Esophagus squamous epithelium (tissue), 5 donors: ENCODE results near the gene PITX2. TPM values are rescaled to one million over a fixed set of nuclear protein-coding genes. Genes with fewer than 3 reads are reported as not detected.

Experiments used
- DNase-seq: peaks from one replicate; lab custom pipeline; 2025; lab: John Stamatoyannopoulos, UW
- H3K27ac ChIP-seq, 4 donors: fragments of 200-600 bp; sonication (generic); one replicate each; pipeline ENCODE4 v1.5.1; 2016 to 2019; ENCODE audit warnings: mild to moderate bottlenecking in 1 of 4
- H3K27me3 ChIP-seq, 4 donors: fragments of 200-600 bp; sonication (generic); 1 replicate in 3 of 4; 2 replicates in 1 of 4; pipeline versions ENCODE4 v1.5.1 to v1.6.0; 2017 to 2021; ENCODE audit warnings: antibody characterized with exemption in 1 of 4
- H3K36me3 ChIP-seq, 3 donors: fragments of 200-600 bp; sonication (generic); one replicate each; pipeline ENCODE4 v1.5.1; 2016 to 2019
- H3K4me1 ChIP-seq, 3 donors: fragments of 200-600 bp; sonication (generic); one replicate each; pipeline ENCODE4 v1.5.1; 2017 to 2019
- H3K4me3 ChIP-seq, 4 donors: fragments of 200-600 bp; sonication (generic); 1 replicate in 3 of 4; 2 replicates in 1 of 4; pipeline ENCODE4 v1.5.1; 2016 to 2019; ENCODE audit warnings: mild to moderate bottlenecking in 2 of 4, moderate library complexity in 1 of 4
- H3K9me3 ChIP-seq, 3 donors: fragments of 200-600 bp; sonication (generic); one replicate each; pipeline ENCODE4 v1.5.1; 2016 to 2019
- POLR2A ChIP-seq, 4 donors: fragments of 450-650 bp; IDR thresholded peaks; one replicate each; pipeline ENCODE4 v1.6.1; 2017; ENCODE audit warnings: antibody characterized with exemption in 4 of 4, mild to moderate bottlenecking in 4 of 4, moderate library complexity in 3 of 4
- WGBS, 2 donors: methylation state at CpG; one replicate each; pipeline ENCODE4 v1.1.5; 2018; 5-methylcytosine and 5-hydroxymethylcytosine counted together
- intact Hi-C: fragments of 100-400 bp; cut with DNase I; formaldehyde crosslinking; loops from one replicate; pipeline ENCODE4 v1.15.0; 2022
- total RNA-seq, 4 donors: library from RNA; depleted of rRNA; stranded (reverse); fragments of >200 nt; gene quantifications; one replicate each; pipeline ENCODE4 v1.1.0, GENCODE V29; 2016
- TF ChIP-seq, protein P1 (sequence below), 6 experiments: fragments of 450-650 bp in 4 of 6; fragments of 200-600 bp in 2 of 6; sonication (generic) in 2 of 6; IDR thresholded peaks; one replicate each; pipeline ENCODE4 v1.5.1; 2016 to 2019; ENCODE audit warnings: antibody characterized with exemption in 6 of 6, mild to moderate bottlenecking in 4 of 6, moderate library complexity in 4 of 6
- donor health status: DM: yes; HTN: yes; CAD: no.

The PITX2 gene
- total RNA-seq, 4 donors from 2014 or later: 0.66 to 4.8 (median 1.5) TPM; not detected in 1

DNA sequence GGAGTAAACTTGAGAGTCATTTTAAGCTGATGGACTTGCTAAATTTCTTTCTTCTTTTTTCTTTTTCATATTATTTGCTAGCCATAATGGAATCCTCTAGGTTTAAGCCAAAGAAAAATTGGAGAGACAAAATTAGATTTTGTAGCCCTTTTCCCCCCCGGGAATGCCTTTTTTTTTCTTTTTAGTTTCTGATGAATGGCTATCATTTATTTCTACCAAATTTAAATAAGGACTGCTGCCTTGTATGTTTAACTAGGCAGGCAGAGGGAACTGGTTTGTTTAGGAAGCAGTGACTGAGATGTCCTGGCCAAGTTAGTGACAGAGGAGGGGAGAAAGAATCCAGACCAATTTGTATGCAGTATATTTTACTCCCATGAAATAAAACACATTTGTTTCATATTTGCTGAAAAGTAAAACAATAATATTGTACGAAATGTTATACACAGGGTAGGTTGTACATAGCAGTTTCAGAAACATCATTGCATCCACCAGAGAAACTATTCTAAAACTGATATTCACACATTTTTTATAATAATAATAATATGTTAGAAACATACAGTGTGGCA, 5.7 kb downstream of the PITX2 start:
- Histone ChIP-seq H3K9me3 (peaks cover 0 to 8% (median 0%) of the 10 kb centered on the region in 3 donors), H3K27ac (peak overlapping the region in 1 of 4 donors; percentile 71), H3K4me1 (peaks cover 1 to 55% (median 4%) of the 10 kb centered on the region in 3 donors), H3K4me3 (no peak overlapping the region), H3K36me3 (no peaks in the 10 kb centered on the region), H3K27me3 (peaks cover 9 to 100% (median 37%) of the 10 kb centered on the region in 4 donors)
- DNase-seq: no peak
- intact Hi-C loops: no loop called here
- WGBS, 2 donors: 43 to 46% methylated on average over 2 of the region's 2 CpGs
- TF ChIP-seq, protein P1, sequence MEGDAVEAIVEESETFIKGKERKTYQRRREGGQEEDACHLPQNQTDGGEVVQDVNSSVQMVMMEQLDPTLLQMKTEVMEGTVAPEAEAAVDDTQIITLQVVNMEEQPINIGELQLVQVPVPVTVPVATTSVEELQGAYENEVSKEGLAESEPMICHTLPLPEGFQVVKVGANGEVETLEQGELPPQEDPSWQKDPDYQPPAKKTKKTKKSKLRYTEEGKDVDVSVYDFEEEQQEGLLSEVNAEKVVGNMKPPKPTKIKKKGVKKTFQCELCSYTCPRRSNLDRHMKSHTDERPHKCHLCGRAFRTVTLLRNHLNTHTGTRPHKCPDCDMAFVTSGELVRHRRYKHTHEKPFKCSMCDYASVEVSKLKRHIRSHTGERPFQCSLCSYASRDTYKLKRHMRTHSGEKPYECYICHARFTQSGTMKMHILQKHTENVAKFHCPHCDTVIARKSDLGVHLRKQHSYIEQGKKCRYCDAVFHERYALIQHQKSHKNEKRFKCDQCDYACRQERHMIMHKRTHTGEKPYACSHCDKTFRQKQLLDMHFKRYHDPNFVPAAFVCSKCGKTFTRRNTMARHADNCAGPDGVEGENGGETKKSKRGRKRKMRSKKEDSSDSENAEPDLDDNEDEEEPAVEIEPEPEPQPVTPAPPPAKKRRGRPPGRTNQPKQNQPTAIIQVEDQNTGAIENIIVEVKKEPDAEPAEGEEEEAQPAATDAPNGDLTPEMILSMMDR (IDR thresholded peaks at IDR 0.05): no peak
- no peak for TF ChIP-seq POLR2A (IDR thresholded peaks at IDR 0.05)

DNA sequence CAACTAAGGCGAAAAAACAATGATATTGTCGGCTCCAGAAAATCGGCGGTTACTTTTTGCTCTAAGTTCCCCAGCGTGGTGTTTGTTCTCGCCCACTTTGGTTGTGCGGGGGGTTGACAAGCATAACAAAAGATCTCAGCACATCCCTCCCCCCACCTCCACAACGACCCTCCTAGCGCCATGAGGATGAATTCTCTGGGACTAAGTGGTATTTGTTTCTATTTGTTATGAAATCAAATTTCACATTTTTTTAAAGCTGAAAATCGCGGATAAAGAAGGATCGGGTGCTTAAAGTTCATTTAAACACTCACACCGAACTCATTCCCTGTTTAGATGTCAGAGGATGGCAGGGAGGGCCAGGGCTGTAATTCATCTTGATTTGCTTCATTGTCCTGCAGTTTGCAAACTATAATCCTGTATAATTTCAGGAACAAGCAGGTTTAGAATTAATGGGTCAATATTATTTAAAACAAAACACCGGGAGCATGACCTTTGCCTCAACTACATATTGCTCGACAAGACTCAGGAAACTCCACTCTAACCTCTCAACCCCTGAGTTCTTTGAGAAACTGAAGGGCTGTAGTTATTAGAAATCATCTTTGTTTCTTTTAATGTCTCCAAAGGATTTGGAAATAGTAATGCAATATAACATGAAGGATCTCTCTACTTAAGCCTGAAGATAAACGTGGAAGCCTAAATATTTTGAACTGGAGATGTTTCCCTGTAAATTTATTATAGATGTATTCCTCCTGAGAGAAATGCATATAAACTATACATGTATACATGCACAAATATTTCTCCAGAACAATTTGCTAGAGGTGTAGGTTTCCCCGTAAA, 6.4 kb downstream of the PITX2 start:
- Histone ChIP-seq H3K4me1 (peaks cover 0 to 54% (median 3%) of the 10 kb centered on the region in 3 donors), H3K36me3 (no peaks in the 10 kb centered on the region), H3K27me3 (peaks cover 5 to 100% (median 35%) of the 10 kb centered on the region in 4 donors), H3K9me3 (peaks cover 0 to 8% (median 0%) of the 10 kb centered on the region in 3 donors), H3K4me3 (no peak overlapping the region), H3K27ac (no peak overlapping the region)
- TF ChIP-seq, protein P1 (IDR thresholded peaks at IDR 0.05): no peak
- TF ChIP-seq POLR2A (IDR thresholded peaks at IDR 0.05): no peak
- intact Hi-C loops: no loop called here
- 20 to 45% methylated on average over 17 of the region's 17 CpGs for WGBS, 2 donors
- no peak for DNase-seq

DNA sequence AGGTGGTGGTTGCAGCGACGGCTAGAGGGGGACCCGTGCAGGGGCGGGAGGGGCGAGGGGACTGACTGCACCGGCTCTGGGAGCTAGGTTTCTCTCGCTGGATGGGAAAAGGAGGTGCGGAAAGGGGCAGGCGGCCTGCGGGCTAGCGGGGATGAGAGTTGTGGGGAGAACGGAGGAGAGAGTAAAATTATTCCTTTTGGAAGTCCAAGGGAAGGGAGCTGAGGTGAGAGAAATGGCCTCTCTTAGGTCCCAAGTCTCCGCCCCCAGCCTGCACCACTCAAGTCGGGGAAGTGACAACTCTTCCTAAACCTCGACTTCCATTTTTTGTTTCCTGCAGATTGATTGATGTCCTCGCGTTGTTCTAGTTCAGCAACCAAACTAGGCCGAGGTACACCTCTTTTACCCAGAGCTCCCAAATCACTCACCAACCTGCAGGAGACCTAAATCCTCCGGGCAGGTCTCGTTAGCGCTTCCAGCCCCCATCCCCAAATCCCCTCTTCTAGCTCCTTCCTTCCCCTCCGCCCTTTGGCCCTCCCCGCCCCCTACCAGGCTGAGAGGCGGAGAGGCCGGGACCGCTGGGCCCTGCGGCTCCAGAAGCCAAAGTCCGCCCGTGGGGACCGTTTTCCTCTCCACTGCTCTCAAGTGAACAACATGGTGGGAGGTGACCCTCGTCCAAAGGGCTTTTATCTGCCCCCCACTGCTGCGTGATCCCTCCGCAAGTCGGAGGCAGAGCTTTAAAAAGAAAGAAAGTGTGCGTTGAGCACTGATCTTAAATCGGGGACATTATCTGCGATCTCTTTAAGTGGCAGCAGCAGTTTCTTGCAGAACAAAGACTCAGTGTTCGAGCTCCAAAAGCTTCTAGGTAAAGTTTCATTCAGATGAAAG, 7.3 kb downstream of the PITX2 start:
- Histone ChIP-seq H3K4me1 (peaks cover 0 to 54% (median 3%) of the 10 kb centered on the region in 3 donors), H3K27me3 (peaks cover 9 to 100% (median 37%) of the 10 kb centered on the region in 4 donors), H3K9me3 (peaks cover 0 to 8% (median 0%) of the 10 kb centered on the region in 3 donors), H3K27ac (no peak overlapping the region), H3K4me3 (no peak overlapping the region), H3K36me3 (no peaks in the 10 kb centered on the region)
- intact Hi-C loops: no loop called here
- TF ChIP-seq, protein P1 (IDR thresholded peaks at IDR 0.05): no peak
- TF ChIP-seq POLR2A (IDR thresholded peaks at IDR 0.05): no peak
- 23 to 41% methylated on average over 24 to 26 of the region's 38 CpGs for WGBS, 2 donors
- DNase-seq: no peak

DNA sequence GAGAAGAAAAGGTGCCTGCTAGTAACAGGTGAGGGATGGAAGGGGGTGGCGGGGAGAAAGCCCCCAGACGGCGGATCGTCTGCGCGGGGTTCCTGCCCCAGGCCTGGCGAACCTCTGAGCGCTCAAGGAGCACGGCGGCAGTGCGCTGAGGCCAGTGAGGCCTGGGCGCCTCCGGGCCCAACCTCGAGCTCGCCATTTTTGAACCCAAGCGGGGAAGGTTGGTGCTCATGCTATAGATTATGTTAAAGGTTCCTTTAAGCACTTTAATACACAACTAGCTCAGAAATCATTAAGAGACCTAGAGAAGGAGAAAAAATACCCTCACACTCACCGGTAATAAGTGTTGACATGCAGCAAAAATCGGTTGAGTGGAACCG, 7.9 kb downstream of the PITX2 start:
- DNase-seq: no peak
- H3K4me1 ChIP-seq: peaks cover 0 to 49% (median 3%) of the 10 kb centered on the region in 3 donors
- no peak for TF ChIP-seq POLR2A (IDR thresholded peaks at IDR 0.05)
- TF ChIP-seq, protein P1 (IDR thresholded peaks at IDR 0.05): no peak
- peaks cover 9 to 100% (median 38%) of the 10 kb centered on the region in 4 donors for H3K27me3 ChIP-seq
- peaks cover 0 to 8% (median 0%) of the 10 kb centered on the region in 3 donors for H3K9me3 ChIP-seq
- intact Hi-C loops: no loop called here
- H3K4me3 ChIP-seq: no peak overlapping the region
- H3K27ac ChIP-seq: no peak overlapping the region
- WGBS, 2 donors: 42 to 51% methylated on average over 10 to 13 of the region's 19 CpGs
- H3K36me3 ChIP-seq: no peaks in the 10 kb centered on the region
